CD14-positive monocyte (primary cell): ENCODE data around the gene S1PR3. TPM values are rescaled to one million over a fixed set of nuclear protein-coding genes. Genes with fewer than 3 reads are reported as not detected.
A peak's percentile ranks its signal among the peaks of the same experiment; 100 is the strongest.

Experiments used
- DNase-seq, 3 donors: peaks; one replicate each; pipeline ENCODE4 v3.0.0-alpha.2; 2011 to 2022
- H2AFZ ChIP-seq: 2 replicates; pipeline ENCODE4 v1.6.0; 2012; ENCODE audit warnings: mild to moderate bottlenecking, low read depth, low read length, inconsistent platforms; ENCODE audit not compliant: insufficient read depth, poor library complexity, severe bottlenecking
- H3K27ac ChIP-seq, 2 donors: 1 replicate in 1 of 2; 2 replicates in 1 of 2; pipeline ENCODE4 v1.5.1; 2012 to 2013; ENCODE audit warnings: low read length in 2 of 2, control low read depth in 1 of 2, inconsistent platforms in 1 of 2, low read depth in 1 of 2, mild to moderate bottlenecking in 1 of 2
- H3K27me3 ChIP-seq, 2 donors: one replicate each; pipeline versions ENCODE4 v1.6.0 to v1.6.1; 2011 to 2013; ENCODE audit warnings: low read length in 2 of 2; ENCODE audit not compliant: control insufficient read depth in 2 of 2, insufficient read depth in 2 of 2
- H3K36me3 ChIP-seq, 2 donors: replicated peaks in 1 of 2; 1 replicate in 1 of 2; 2 replicates in 1 of 2; pipeline versions ENCODE4 v1.5.1 to v1.6.1; 2012 to 2013; ENCODE audit warnings: low read length in 2 of 2, control low read depth in 1 of 2, inconsistent platforms in 1 of 2, mild to moderate bottlenecking in 1 of 2; ENCODE audit not compliant: insufficient read depth in 2 of 2, control insufficient read depth in 1 of 2
- H3K4me1 ChIP-seq, 2 donors: 1 replicate in 1 of 2; 2 replicates in 1 of 2; pipeline versions ENCODE4 v1.5.1 to v1.6.1; 2012 to 2013; ENCODE audit warnings: low read length in 2 of 2, control low read depth in 1 of 2, inconsistent platforms in 1 of 2, mild to moderate bottlenecking in 1 of 2, moderate library complexity in 1 of 2; ENCODE audit not compliant: insufficient read depth in 2 of 2, control insufficient read depth in 1 of 2
- H3K4me2 ChIP-seq: replicated peaks from 2 replicates; pipeline ENCODE3; 2012; ENCODE audit warnings: low read length, moderate library complexity, mild to moderate bottlenecking; ENCODE audit not compliant: poor library complexity, severe bottlenecking; ENCODE audit errors: extremely low read depth
- H3K4me3 ChIP-seq, 3 experiments: fragments of 200-600 bp in 1 of 3; sonication (generic) in 1 of 3; replicated peaks in 1 of 3; 1 replicate in 2 of 3; 2 replicates in 1 of 3; pipeline ENCODE4 v1.5.1; 2011 to 2013; ENCODE audit warnings: low read length in 3 of 3, mild to moderate bottlenecking in 3 of 3, control low read depth in 2 of 3, low read depth in 2 of 3, inconsistent platforms in 1 of 3, moderate library complexity in 1 of 3
- H3K79me2 ChIP-seq: 2 replicates; pipeline ENCODE4 v1.6.0; 2012; ENCODE audit warnings: mild to moderate bottlenecking, control low read depth, inconsistent platforms, low read length, moderate library complexity; ENCODE audit not compliant: insufficient read depth
- H3K9ac ChIP-seq: 2 replicates; pipeline ENCODE4 v1.6.0; 2017; ENCODE audit warnings: low read length, mild to moderate bottlenecking; ENCODE audit not compliant: insufficient read depth, poor library complexity, severe bottlenecking
- H3K9me3 ChIP-seq, 2 donors: replicated peaks in 1 of 2; 1 replicate in 1 of 2; 2 replicates in 1 of 2; pipeline versions ENCODE4 v1.5.1 to v1.6.1; 2012 to 2013; ENCODE audit warnings: low read length in 2 of 2, control low read depth in 1 of 2; ENCODE audit not compliant: control insufficient read depth in 1 of 2, insufficient read depth in 1 of 2
- H4K20me1 ChIP-seq: 2 replicates; pipeline ENCODE4 v1.6.0; 2012; ENCODE audit warnings: mild to moderate bottlenecking, low read length, control low read depth, moderate library complexity; ENCODE audit not compliant: insufficient read depth
- H3K27ac Mint-ChIP-seq, 7 donors: one replicate each; pipeline ENCODE4 v1.8.0; 2020; ENCODE audit warnings: mild to moderate bottlenecking in 7 of 7, mixed read lengths in 7 of 7, moderate library complexity in 6 of 7, inconsistent platforms in 2 of 7
- H3K27me3 Mint-ChIP-seq, 3 donors: one replicate each; pipeline ENCODE4 v1.8.0; 2021 to 2022; ENCODE audit warnings: low read depth in 3 of 3, mild to moderate bottlenecking in 3 of 3, mixed read lengths in 3 of 3, moderate library complexity in 3 of 3, inconsistent platforms in 1 of 3
- H3K36me3 Mint-ChIP-seq, 2 donors: one replicate each; pipeline ENCODE4 v1.8.0; 2020; ENCODE audit warnings: mixed read lengths in 2 of 2, inconsistent platforms in 1 of 2, mild to moderate bottlenecking in 1 of 2
- H3K4me1 Mint-ChIP-seq: one replicate; pipeline ENCODE4 v1.8.0; 2020; ENCODE audit warnings: mild to moderate bottlenecking, mixed read lengths
- H3K4me3 Mint-ChIP-seq, 2 donors: one replicate each; pipeline ENCODE4 v1.8.0; 2020; ENCODE audit warnings: mild to moderate bottlenecking in 2 of 2, mixed read lengths in 2 of 2, moderate library complexity in 1 of 2
- H3K9me3 Mint-ChIP-seq, 7 donors: one replicate each; pipeline ENCODE4 v1.8.0; 2020 to 2022; ENCODE audit warnings: mixed read lengths in 7 of 7, mild to moderate bottlenecking in 6 of 7, moderate library complexity in 6 of 7, inconsistent platforms in 2 of 7
- WGBS: methylation state at CpG from one replicate; pipeline ENCODE4 v1.1.5; 2013; ENCODE audit warnings: missing lambda C conversion rate; ENCODE audit not compliant: insufficient coverage; 5-methylcytosine and 5-hydroxymethylcytosine counted together
- intact Hi-C, 2 donors: fragments of 100-400 bp; cut with micrococcal nuclease; formaldehyde crosslinking; loops; one replicate each; pipeline versions ENCODE4 v1.15.0 to v1.15.1; 2023
- polyA plus RNA-seq, 3 donors: library from polyadenylated mRNA; depleted of rRNA in 1 of 3; unstranded in 2 of 3; stranded (reverse) in 1 of 3; fragments of 300-500 nt in 2 of 3; fragments of >200 nt in 1 of 3; fragmentation: Illumina TruSeq in 2 of 3; gene quantifications; 1 replicate in 2 of 3; 2 replicates in 1 of 3; pipeline ENCODE4 v1.2.3, GENCODE V29; 2012 to 2021
- TF ChIP-seq, protein P1 (sequence below): fragments of 200-600 bp; IDR thresholded peaks from one replicate; pipeline ENCODE4 v1.8.0; 2022; ENCODE audit warnings: antibody characterized with exemption, mild to moderate bottlenecking

Gene S1PR3
- polyA plus RNA-seq, 3 donors = 28.2 to 59.7 (median 30.6) TPM

DNA sequence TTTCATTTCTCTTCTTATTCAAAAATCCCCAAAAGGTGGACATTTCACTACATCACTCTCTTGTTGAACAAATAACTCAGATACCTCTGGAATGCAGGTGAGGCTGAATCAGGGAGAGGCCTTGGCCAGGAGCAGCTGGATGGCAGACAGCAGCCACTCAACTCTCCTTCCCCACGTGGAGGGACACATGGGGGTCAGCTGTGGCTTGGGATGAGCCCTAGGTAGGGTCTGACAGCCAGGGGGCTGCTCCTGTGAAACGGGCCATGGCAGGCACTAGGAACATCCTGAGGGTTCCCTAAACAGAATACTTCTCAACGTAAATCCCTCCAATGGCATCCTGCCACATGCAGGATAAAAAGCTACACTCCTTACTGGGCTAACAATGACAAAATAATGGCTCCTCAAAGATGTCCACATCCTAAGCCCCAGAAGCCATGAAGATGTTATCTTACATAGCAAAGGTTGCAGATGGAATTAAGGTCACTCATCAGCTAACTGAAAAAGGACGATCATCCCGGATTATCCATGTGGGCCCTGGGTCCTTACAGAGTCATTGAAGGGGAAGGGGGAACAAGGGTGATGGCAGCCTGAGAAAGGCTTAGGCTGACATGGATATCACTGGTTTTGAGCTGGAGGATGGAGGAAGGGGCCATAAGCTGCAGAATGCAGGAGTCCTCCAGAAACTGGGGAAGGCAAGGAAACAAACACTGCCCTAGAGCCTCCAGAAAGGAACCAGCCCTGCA, 31.4 kb upstream of the S1PR3 start:
- Histone ChIP-seq H2AFZ (no peak overlapping the region), H3K4me3 (no peak overlapping the region), H3K4me2 (no peak overlapping the region), H3K36me3 (no peaks in the 10 kb centered on the region), H3K79me2 (no peaks in the 10 kb centered on the region), H4K20me1 (no peaks in the 10 kb centered on the region), H3K4me1 (no peaks in the 10 kb centered on the region), H3K9me3 (no peaks in the 10 kb centered on the region), H3K9ac (no peak overlapping the region), H3K27ac (no peak overlapping the region), H3K27me3 (peaks cover 6 to 10% of the 10 kb centered on the region in 2 donors)
- H3K4me1 Mint-ChIP-seq = peaks cover 13% of the 10 kb centered on the region
- no peak overlapping the region for H3K4me3 Mint-ChIP-seq
- intact Hi-C loops = loop anchor here in 1 of 2 donors (10.0 kb wide), 1 partner anchor 55 kb away; no protein-coding TSS in a partner anchor
- peaks cover 6 to 28% (median 26%) of the 10 kb centered on the region in 3 donors for H3K27me3 Mint-ChIP-seq
- no peaks in the 10 kb centered on the region for H3K36me3 Mint-ChIP-seq
- WGBS = 87% methylated on average over 5 of the region's 5 CpGs
- TF ChIP-seq, protein P1, sequence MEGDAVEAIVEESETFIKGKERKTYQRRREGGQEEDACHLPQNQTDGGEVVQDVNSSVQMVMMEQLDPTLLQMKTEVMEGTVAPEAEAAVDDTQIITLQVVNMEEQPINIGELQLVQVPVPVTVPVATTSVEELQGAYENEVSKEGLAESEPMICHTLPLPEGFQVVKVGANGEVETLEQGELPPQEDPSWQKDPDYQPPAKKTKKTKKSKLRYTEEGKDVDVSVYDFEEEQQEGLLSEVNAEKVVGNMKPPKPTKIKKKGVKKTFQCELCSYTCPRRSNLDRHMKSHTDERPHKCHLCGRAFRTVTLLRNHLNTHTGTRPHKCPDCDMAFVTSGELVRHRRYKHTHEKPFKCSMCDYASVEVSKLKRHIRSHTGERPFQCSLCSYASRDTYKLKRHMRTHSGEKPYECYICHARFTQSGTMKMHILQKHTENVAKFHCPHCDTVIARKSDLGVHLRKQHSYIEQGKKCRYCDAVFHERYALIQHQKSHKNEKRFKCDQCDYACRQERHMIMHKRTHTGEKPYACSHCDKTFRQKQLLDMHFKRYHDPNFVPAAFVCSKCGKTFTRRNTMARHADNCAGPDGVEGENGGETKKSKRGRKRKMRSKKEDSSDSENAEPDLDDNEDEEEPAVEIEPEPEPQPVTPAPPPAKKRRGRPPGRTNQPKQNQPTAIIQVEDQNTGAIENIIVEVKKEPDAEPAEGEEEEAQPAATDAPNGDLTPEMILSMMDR = no peak
- H3K27ac Mint-ChIP-seq = peak overlapping the region in 1 of 7 donors; percentile 69
- H3K9me3 Mint-ChIP-seq = peaks cover 5 to 9% (median 6%) of the 10 kb centered on the region in 7 donors
- DNase-seq = no peak

DNA sequence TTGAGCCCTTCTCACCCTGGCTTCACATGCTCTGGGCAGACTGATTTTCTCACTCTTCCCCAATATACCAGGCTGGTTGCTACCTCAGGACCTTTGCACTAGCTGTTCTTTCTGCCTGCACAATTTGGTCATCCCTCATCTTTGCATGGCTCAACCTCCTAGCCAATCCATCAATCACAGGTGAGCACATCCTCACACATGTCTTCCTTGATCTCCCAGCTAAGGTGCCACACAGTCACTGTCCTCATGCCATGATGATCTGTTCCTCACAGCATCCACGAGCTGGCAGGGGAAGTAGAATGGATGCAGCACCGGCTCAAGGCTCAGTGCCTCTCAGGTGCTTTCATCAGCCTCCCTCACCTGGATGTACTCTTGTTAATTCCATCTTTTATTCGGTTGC, 30.6 kb upstream of the S1PR3 start:
- no peaks in the 10 kb centered on the region for H3K36me3 ChIP-seq
- H2AFZ ChIP-seq = no peak overlapping the region
- TF ChIP-seq, protein P1 = no peak
- H3K27ac ChIP-seq = no peak overlapping the region
- no peak overlapping the region for H3K4me2 ChIP-seq
- intact Hi-C loops = no loop called here
- WGBS = 78% methylated on average over 2 of the region's 3 CpGs
- H3K9ac ChIP-seq = no peak overlapping the region
- no peaks in the 10 kb centered on the region for H3K36me3 Mint-ChIP-seq
- H3K9me3 ChIP-seq = no peaks in the 10 kb centered on the region
- no peak overlapping the region for H3K27ac Mint-ChIP-seq
- peaks cover 6 to 10% of the 10 kb centered on the region in 2 donors for H3K27me3 ChIP-seq
- no peak for DNase-seq
- no peak overlapping the region for H3K4me3 Mint-ChIP-seq
- H3K27me3 Mint-ChIP-seq = peaks cover 8 to 28% (median 26%) of the 10 kb centered on the region in 3 donors
- H3K79me2 ChIP-seq = no peaks in the 10 kb centered on the region
- H4K20me1 ChIP-seq = no peaks in the 10 kb centered on the region
- no peak overlapping the region for H3K4me3 ChIP-seq
- no peaks in the 10 kb centered on the region for H3K4me1 ChIP-seq
- H3K9me3 Mint-ChIP-seq = peaks cover 5 to 9% (median 6%) of the 10 kb centered on the region in 7 donors
- H3K4me1 Mint-ChIP-seq = peaks cover 10% of the 10 kb centered on the region
